ENCODE measurements around the gene RAMACL.
"Not testable (repeated sequence)": the region's sequence is repeated elsewhere in the genome, so short reads cannot be mapped to it uniquely, and the experiment has no call there.

Gene RAMACL

DNA sequence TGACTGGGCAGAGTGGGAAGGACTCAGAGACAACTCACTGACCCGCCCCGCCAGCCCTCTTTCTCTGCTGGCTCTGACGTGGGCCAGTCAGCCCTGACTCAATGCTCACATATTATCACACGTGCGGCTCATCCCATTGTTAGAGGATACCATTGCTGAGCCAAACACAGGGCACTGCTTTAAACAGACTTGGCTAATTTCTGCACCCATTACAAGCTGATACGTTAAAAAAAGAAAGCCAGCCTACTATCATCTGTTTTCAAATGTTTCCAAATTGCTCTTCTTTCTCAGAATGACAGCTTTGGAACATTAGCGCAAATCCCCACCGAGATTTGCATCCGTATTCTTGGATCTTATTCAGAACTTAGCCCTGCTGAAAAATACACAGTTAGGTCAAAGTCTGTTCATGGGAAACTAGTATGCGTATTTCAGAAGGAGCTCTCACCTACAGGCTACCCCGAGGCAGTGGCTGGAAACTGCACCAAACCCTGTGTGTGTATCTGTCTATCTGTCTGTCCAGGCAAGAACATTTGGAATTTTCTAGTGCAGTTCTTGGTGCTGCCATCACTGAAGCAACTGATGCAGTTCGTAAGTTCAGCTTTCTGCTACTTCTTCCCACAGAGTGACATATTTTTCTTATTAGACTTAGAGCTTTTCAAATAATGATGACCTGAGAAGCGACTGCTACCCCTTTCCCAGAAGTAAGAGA, 32.8 kb downstream of the RAMACL start:
- DNase-seq, result no peak

DNA sequence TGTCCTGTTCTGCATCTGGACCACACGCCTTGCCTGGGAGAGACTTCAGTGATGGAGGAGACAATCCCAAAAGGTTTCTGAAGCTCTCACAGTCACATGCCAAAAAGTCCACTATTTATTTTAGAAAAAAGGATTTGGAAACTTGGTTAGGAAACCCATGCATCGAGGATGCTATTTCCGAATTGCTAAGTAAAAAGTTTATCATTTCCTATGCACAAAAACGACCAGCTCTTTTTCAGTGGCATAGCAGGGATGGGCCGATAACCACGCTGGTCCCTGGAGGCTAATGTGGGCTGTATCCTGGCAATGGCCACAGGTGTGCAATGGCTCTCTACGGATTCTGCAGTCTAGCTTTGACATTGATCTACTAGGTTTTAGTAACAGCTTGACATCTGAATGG, 33.9 kb downstream of the RAMACL start:
- no peak for DNase-seq

DNA sequence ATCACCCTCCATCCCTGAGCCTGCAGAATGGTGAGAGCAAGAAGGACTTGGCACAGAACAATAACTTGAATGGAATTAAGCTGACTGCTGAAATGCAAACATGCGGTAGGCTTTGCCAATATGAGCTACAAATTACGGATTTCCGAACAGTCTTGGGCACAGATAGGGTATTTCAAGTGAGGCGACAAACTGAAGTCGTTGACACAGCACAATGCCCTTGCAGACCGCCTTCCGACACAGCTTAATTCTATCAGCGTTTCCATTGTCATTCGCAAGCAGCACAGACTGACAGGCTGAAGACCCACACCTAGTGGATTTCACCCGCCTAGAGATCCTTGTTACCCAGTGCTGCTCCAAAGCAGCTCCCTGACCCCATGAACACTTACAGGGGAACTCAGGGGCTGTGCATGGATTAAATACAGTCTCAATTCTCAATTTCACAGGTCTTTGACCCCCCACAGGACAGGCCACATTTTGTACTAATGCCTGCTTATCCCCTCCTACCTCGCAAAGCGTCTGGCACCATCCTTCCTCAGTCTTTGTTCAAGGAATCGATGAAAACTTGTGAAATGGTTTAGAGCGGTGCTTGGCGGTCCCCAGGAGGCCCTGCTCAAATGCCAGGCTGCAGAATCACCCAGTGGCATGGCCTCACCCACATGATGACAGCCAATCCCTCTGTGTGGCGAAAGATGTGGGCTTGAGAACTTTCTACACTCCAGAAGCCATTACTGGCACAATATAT, 34.6 kb downstream of the RAMACL start:
- no peak for DNase-seq

DNA sequence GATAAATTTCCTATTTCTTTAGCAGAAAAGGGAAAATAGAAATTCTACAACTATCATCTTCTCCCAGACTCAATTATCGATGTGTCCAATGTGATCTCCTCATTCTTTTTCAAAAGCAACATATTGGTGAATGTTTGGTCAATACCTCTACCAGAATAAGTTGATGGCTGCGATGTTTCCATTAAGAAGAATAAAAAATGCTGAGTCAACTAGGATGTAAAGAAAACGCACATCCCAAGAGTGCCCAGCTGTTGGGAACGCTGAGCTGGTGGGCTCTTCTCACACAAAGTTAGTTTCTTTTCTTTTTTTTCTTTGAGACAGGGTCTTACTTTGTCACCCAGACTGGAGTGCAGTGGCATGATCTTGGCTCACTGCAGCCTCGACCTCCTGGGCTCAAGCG, 39.8 kb downstream of the RAMACL start:
- DNase-seq, result no peak

DNA sequence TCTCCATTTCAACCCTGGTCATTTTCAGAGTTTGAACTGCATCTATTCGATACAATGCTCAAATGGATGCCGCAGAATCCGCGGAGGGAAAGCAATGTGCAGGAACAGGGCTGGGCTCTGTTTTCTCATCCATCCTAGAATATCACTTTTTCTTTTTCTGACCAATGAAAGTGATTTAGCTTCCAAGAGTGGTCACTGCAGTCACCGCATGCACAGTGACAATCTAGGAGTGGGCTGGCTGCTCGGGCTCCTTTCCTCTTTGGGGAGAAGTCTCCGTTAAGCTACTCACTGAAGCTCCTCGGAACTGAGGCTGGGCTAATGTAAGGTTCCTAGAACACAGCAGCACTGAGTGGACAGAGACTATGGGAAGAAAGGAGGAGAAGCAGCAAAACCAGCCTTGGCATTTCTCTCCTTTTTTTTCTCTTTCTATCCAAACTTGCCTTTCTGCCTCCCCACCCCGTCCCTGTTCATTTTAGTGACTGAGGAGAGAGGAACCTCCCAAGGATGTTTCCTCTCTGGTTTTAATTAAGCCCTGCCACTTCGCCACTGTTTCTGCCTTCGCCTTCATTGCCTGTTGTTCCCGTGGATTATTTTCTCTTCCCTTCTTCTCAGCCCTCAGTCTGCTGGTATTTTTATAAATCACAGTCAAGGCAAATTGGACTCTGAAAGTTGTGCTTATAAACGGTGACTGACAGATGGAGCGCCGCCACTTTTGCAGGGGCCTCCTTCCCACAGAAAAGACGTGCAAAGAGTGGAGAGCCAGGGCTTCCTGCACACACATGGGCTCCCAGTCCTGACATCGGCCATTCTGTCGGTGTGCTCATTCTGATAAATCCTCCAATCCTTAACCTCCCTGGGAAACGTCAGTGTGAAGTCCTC, 41.1 kb downstream of the RAMACL start:
- no peak for DNase-seq

DNA sequence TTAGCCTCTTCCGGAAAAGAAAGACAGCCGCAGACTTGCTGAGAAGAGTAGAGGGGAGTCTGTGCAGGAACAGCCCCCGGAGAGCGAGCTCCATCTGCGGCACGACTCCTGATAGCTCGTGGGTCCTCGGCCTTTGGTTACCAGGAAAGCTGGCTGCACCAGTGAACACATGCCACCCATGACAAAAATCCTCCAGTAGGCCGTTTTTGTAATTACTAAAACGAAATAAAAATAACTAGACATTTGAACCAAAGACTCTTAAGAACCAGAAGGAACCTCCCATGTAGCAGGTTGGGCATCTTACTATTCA, 42.2 kb downstream of the RAMACL start:
- no peak for DNase-seq

DNA sequence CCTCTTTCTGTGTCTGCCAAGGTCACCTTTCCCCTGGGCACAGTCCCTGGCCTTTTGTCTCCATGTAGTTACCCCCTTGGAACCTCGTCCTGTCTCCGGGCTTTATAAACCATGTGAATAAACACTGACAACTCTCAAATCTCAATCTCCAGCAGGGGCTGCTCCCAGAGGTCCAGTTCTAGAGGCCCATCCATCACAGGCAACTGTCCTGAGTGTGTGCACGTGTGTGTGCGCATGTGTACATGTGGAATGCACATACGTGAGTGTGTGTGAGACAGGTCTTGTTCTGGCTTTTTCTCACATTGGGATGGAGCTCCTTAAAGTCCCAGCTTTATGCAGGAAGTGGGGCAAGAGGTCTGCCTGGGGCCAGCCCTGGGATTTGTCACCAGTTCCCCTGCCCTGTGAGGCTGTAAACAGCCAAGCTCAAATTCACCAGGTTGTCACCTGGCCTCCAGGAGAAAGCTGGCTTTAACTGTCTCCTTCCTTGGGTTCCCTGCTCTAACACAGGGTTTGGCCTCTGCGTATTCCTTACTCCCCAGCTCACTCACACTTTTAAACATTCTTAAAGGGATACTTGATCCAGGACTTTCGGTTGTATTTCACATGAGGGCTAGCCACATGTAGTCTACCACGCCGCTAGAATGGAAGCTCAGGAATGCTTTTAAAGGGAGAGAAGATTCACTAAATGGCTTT, 42.7 kb downstream of the RAMACL start:
- no peak for DNase-seq

DNA sequence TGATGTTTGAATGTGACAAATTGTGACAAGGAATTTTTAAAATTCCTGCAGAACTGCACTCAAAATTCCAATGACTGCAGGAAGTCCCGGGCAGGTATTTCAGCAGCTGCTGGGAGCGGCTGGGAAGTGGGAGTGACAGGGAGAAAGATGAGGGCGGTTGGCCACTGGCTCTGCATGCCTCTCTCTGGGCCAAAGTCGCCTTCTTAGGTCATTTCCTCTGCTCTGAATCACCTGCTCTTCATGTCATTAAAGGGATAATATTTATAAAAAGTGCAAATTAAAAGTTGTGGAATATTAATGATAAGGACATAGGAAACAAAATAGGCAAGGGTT, 43.9 kb downstream of the RAMACL start:
- DNase-seq, result no peak

DNA sequence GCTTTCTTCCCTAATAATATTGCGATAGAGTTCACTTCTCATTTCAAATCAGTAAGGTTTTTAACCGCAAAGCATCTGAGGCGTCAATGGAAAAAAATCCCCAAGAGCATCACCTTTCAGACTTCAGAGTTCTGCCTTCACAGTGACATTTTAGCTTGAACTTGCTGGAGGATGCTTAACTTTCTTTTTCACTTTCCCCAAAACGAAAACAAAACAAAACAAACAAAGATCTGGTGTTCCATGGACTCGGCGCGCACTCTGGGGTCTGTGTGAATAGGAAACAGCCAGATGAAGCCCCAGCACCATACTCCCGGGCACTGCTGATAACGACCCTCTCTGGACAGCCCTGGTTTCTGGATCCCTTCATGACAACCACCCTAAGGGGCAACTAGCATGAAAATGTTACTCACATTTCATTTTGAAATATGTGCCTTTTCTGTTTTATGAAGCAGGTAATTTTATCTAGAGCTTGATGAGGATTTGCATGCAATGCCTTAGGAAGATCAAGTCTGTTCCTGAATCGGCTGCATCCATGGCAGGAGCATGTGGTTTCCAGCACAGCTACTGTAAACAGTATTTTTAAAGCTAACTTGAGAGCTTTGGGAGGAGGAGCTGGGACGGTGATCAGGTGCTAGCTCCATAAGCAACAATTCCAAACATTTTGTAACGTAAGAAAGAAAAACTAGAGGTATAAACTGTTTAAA, 44.5 kb downstream of the RAMACL start:
- peak in 1 of 2 donors; percentile 9 for DNase-seq

DNA sequence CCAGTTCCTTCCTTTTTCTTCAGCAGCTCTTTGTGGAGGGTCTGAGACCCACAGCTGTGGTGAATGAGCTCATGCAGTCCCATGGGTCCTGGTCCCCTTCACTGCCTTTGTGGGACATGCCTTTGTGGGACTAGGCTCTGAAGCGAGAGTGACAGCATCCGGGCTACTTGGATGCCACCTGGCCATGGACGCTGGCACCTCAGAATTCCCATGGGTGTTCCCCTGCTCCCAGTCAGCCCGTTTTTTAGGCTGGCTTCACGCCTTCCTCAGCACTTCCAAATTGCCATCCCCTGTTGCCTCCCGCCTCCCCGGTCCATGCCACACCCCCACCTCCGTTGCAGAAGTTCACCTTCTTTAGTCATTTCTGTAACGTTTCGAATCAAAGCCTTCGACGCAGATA, 45.1 kb downstream of the RAMACL start:
- DNase-seq, result no peak

DNA sequence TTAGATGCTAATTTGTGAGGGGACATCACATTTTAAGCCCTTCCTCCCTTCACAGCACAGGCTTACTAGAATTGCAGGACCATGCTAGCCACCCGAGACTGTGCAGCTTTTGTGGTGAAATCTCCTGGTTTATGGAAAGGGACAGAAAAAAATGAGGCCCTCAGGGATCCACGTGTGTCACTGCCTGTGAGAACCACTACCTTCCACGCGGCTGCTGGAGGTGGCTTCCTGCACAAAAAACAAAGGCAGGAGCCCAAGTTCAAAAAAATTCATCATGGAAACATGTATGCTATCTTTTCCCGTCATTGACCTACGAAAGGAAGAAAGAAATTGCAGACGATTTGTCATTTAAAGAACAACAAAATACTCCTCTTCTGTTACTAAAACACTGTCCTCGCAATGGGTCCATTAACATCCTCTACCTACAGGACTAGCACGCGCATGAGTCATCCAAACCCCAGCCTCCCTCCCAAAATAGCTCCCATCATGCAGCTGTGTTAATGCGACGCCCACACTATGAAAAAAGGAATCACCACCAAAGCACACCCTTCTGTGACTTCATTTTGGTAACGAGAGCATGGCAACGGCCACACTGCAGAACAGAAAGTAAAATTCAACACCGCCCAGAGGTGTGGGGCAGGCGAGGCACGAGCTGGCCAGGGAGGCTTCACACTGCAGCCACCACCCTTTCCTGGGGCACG, 45.7 kb downstream of the RAMACL start:
- DNase-seq, result peak in 1 of 2 donors; percentile 82

DNA sequence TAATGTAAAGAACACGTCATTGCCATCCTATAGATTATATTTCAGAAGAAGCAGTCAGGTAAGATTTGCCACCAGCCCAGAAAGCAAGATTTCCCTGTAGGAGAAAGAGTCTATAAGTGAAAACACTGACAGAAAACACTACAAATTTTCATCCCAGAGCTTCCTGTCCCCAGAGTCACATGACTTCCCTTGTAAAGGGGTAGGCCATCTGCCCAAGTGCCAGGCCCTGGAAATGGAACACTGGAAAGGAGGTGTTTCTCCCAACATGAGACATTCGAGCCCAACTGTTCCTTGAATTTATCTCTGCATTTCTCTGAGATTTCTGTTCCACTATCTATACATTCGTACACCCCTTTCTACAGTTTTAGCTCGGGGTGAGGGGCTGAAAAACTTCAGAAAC, 46.9 kb downstream of the RAMACL start:
- no peak for DNase-seq

DNA sequence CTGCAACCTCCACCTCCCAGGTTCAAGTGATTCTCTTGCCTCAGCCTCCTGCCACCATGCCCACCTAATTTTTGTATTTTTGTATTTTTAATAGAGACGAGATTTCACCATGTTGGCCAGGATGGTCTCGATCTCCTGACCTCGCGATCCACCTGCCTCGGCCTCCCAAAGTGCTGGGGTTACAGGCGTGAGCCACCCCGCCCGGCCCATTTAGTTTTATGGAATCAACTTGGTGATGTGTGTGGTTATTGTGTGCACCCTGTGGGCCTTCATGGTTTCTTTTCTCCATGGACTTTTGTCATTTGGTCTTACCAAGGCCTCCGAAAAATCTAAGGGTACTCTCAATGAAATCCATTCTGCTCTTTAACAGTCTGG, 47.5 kb downstream of the RAMACL start:
- not testable (repeated sequence) for DNase-seq

DNA sequence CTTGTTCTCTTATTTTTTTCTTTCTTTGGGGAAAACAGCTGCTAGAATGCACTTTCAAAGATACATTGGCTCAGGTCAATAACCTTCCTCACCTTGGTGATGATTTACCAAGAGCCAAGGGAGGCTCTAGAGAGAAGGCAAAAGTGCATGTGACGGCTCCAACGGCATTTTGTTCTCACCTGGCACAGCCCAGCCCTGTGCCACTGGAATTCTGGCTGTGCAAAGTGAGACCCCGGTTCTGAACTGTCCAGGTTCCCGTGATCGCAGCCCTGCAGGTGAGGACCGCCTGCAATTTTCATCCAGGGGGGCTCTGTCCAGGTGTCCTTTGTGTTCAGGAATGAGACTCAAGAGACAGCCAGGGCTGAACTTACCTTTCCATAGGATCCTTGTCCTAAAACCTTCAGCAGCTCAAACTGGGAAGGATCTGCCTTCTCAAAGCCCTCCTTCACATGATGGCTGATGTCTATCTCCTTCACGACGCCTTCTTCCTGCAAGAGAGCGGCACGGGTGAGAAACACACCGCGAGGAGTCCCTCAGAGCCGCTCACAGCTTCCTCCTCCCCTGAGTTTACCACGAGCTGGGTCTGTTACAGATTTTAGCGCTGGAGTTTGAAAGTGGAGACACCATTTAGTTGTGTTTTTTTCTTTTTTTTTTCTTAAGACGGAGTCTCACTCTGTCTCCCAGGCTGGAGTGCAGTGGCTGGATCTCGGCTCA, 48.0 kb downstream of the RAMACL start:
- DNase-seq, result peak in 1 of 2 donors; percentile 3

DNA sequence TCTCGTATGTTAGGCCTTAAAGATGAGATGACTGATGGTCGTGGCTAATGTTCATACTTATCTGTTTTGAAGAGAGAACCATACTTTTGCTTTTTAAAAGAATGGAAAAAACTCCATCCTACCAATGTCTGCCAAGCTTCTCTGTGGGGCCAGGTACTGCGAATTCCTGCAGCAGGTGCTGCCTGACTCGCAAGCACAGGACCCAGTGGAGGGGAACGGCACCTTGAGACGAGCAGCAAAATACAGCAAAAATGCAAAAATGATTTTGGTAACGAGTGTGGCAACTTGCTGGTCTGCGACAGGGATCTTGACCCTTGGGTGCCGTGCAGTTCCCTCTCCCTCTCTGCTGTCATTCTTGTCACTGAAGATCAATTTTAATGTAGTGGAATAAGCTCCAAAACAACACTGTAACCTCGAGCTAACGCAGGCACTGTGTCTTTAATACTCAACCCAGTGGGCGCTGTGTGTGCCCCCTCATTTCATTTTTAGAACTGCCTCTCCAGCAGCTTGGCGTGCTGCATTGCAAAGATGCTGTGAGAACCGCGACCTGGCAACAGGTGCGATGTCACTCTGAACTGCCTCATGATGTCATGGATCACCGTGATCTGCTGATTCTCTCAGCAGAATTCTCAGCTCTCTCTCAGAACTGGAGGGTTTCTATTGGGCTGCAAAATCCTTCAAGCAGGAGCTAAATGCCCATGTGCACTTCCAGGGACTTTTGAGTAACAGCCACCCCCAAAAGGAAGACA, 51.6 kb downstream of the RAMACL start:
- DNase-seq, result no peak

DNA sequence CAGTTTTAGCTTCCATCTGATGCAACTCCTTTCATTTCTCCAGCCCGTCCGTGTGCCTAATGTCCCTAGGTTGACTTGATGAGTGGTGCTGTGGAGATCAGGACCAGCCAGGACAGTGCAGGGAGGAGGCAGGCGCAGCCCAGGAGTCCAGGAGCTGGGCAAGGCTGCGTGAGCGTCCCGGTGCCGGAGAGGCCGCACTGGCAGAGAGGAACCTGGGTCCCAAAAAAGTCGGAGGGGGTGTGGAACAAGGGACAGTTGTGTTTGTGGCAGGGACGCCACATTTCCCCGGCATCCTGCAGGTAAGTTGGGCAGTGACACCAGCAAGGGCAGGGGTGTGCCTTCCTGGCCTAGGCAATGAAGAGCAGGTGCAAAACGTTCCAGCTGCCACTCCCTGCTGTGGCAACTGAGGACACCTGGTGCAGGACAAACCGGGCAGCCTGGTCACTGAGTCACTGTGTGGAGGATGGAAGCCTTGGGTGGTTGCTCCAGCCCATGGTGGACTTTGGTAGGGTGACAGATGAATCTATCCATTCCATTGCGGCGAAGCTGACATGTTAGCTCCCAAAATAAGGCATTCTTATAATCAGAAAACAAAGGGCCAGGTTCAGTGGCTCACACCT, 53.2 kb downstream of the RAMACL start:
- DNase-seq, result no peak
